Body of pancreas (tissue), 4 donors: ENCODE results near the gene VGLL3.

ENCODE experiments used
- POLR2A ChIP-seq, 3 donors: fragments of 450-650 bp; IDR thresholded peaks; one replicate each; pipeline ENCODE4 v1.6.1; 2016; ENCODE audit warnings: antibody characterized with exemption in 3 of 3, mild to moderate bottlenecking in 2 of 3
- TF ChIP-seq, protein P1 (sequence below), 7 experiments: fragments of 450-650 bp in 4 of 7; fragments of 200-600 bp in 3 of 7; sonication (generic) in 3 of 7; IDR thresholded peaks; one replicate each; pipeline ENCODE4 v1.5.1; 2016 to 2019; ENCODE audit warnings: antibody characterized with exemption in 7 of 7

DNA sequence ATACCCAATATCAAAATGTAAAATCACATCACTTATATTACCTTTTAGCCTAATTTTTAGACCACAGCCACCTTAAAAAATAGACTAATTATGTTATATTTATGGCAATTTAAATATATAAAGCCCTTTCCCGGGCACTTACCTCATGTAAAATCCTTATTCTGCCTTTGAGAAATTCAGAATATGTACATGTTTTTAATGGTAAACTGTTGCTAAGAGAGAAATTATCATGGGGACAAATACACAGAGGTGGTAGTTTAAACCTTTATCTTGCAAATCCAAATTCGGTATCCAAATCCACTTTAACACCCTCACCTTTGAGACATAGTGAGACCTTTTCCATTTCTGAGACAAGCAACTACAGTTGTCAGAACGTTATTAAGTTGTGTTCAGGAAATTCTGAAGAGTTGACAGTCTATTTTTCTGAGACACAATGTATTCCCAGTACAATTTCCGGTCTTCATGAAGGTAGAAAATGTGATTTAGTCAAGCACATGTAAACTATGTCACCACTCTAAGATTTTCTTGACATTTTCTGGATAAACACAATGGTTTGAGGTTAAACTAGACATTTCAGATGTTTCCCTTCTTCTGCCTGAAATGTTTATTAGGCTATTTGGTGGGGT lies 10.6 kb upstream of the VGLL3 start:
- TF ChIP-seq POLR2A (IDR thresholded peaks at IDR 0.05) = no peak
- TF ChIP-seq, protein P1, sequence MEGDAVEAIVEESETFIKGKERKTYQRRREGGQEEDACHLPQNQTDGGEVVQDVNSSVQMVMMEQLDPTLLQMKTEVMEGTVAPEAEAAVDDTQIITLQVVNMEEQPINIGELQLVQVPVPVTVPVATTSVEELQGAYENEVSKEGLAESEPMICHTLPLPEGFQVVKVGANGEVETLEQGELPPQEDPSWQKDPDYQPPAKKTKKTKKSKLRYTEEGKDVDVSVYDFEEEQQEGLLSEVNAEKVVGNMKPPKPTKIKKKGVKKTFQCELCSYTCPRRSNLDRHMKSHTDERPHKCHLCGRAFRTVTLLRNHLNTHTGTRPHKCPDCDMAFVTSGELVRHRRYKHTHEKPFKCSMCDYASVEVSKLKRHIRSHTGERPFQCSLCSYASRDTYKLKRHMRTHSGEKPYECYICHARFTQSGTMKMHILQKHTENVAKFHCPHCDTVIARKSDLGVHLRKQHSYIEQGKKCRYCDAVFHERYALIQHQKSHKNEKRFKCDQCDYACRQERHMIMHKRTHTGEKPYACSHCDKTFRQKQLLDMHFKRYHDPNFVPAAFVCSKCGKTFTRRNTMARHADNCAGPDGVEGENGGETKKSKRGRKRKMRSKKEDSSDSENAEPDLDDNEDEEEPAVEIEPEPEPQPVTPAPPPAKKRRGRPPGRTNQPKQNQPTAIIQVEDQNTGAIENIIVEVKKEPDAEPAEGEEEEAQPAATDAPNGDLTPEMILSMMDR (IDR thresholded peaks at IDR 0.05) = no peak
